Stimulated activated CD8-positive, alpha-beta memory T cell treated with anti-CD3 and anti-CD28 coated beads, Interleukin-2, amount 100 ng/mL, for 48 hours (primary cell): ENCODE results near the gene BCR.

ENCODE experiments used
- DNase-seq, 2 donors: peaks; one replicate each; pipeline ENCODE4 v3.0.0-alpha.2; 2020; ENCODE audit warnings: low read depth in 2 of 2

BCR gene

GRCh38 chr22:23276656-23277582 lies 96.6 kb downstream of the BCR start:
- DNase-seq = no peak

- no peak for DNase-seq
Measured at GRCh38 chr22:23277583-23278295, 97.4 kb downstream of the BCR start.

- DNase-seq = no peak
Measured at GRCh38 chr22:23278883-23279675, 98.8 kb downstream of the BCR start.

- no peak for DNase-seq
Measured at GRCh38 chr22:23279781-23280180, 99.5 kb downstream of the BCR start.

GRCh38 chr22:23280356-23281052 lies 100.2 kb downstream of the BCR start:
- DNase-seq = no peak

- no peak for DNase-seq
Measured at GRCh38 chr22:23281053-23281405, 100.7 kb downstream of the BCR start.

GRCh38 chr22:23281406-23282088 lies 101.2 kb downstream of the BCR start:
- peak; percentile 65 to 77 for DNase-seq

GRCh38 chr22:23282089-23282501 lies 101.8 kb downstream of the BCR start:
- DNase-seq = no peak

- no peak for DNase-seq
Measured at GRCh38 chr22:23282516-23282915, 102.2 kb downstream of the BCR start.

- no peak for DNase-seq
Measured at GRCh38 chr22:23282986-23283385, 102.7 kb downstream of the BCR start.

- no peak for DNase-seq
Measured at GRCh38 chr22:23283591-23284503, 103.5 kb downstream of the BCR start.

GRCh38 chr22:23284504-23285033 lies 104.3 kb downstream of the BCR start:
- no peak for DNase-seq

- no peak for DNase-seq
Measured at GRCh38 chr22:23285236-23285635, 104.9 kb downstream of the BCR start.

GRCh38 chr22:23285734-23286133 lies 105.4 kb downstream of the BCR start:
- no peak for DNase-seq

- no peak for DNase-seq
Measured at GRCh38 chr22:23286296-23286695, 106.0 kb downstream of the BCR start.

GRCh38 chr22:23287136-23288095 lies 107.1 kb downstream of the BCR start:
- no peak for DNase-seq

- DNase-seq = no peak
Measured at GRCh38 chr22:23288301-23289129, 108.2 kb downstream of the BCR start.

GRCh38 chr22:23289130-23289503 lies 108.8 kb downstream of the BCR start:
- DNase-seq = no peak
